IMR-90 (cell line): ENCODE results near the gene CLCF1. TPM values are rescaled to one million over a fixed set of nuclear protein-coding genes. Genes with fewer than 3 reads are reported as not detected.

ENCODE experiments used
- ATAC-seq: fragments of 200-7000 bp; cut with Tn5 transposase; 2 replicates; pipeline ENCODE4 v1.9.1; 2020; ENCODE audit warnings: low read depth, mild to moderate bottlenecking, moderate library complexity
- BruUV-seq: library from RNA; stranded (reverse); fragments of 400-500 nt; replicated peaks from 2 replicates; lab custom pipeline; 2021; lab: Mats Ljungman, UMichigan
- CTCF ChIA-PET: fragments of 300-600 bp; formaldehyde crosslinking; extraction: SDS; loops from one replicate; lab custom pipeline; 2021; ENCODE audit warnings: antibody characterized with exemption; lab: Yijun Ruan, JAX
- POLR2A ChIA-PET: fragments of 300-600 bp; sonication (Branson Sonifier 250); formaldehyde crosslinking; loops from one replicate; lab custom pipeline; 2022; ENCODE audit warnings: antibody characterized with exemption; ENCODE audit not compliant: unreplicated experiment; lab: Charles Lee
- DNase-seq: peaks from one replicate; pipeline ENCODE4 v3.0.0; 2013
- H2AFZ ChIP-seq: replicated peaks from 2 replicates; pipeline ENCODE3; 2013; ENCODE audit warnings: low read length, mild to moderate bottlenecking; ENCODE audit not compliant: poor library complexity
- H2AK5ac ChIP-seq: 2 replicates; pipeline ENCODE4 v1.6.1; 2013; ENCODE audit warnings: low read depth, low read length, inconsistent platforms
- H2AK9ac ChIP-seq: replicated peaks from 2 replicates; pipeline ENCODE3; 2013; ENCODE audit warnings: mild to moderate bottlenecking, low read depth, low read length, moderate library complexity; ENCODE audit not compliant: poor library complexity
- H2BK120ac ChIP-seq: 2 replicates; pipeline ENCODE4 v1.6.1; 2013; ENCODE audit warnings: low read depth, low read length, inconsistent platforms
- H2BK15ac ChIP-seq: 3 replicates; pipeline ENCODE4 v1.6.1; 2013; ENCODE audit warnings: low read depth, low read length, inconsistent platforms
- H2BK20ac ChIP-seq: 2 replicates; pipeline ENCODE4 v1.6.1; 2013; ENCODE audit warnings: low read depth, mild to moderate bottlenecking, inconsistent platforms, low read length, moderate library complexity
- H2BK5ac ChIP-seq: 2 replicates; pipeline ENCODE4 v1.6.1; 2013; ENCODE audit warnings: mild to moderate bottlenecking, low read depth, low read length, inconsistent platforms; ENCODE audit not compliant: poor library complexity, severe bottlenecking
- H3K14ac ChIP-seq: replicated peaks from 2 replicates; pipeline ENCODE4 v1.6.1; 2013; ENCODE audit warnings: low read depth, low read length, inconsistent platforms
- H3K18ac ChIP-seq: 2 replicates; pipeline ENCODE4 v1.6.1; 2013; ENCODE audit warnings: low read depth, low read length, control low read depth
- H3K23ac ChIP-seq: 2 replicates; pipeline ENCODE4 v1.6.1; 2013; ENCODE audit warnings: low read depth, low read length, inconsistent platforms
- H3K27ac ChIP-seq: 2 replicates; pipeline ENCODE4 v1.5.1; 2013; ENCODE audit warnings: mild to moderate bottlenecking, control low read depth, low read length; ENCODE audit not compliant: insufficient read depth
- H3K27me3 ChIP-seq: 2 replicates; pipeline ENCODE4 v1.6.1; 2013; ENCODE audit warnings: low read length; ENCODE audit not compliant: control insufficient read depth, insufficient read depth
- H3K36me3 ChIP-seq: 2 replicates; pipeline ENCODE4 v1.6.1; 2013; ENCODE audit warnings: low read length, mixed read lengths; ENCODE audit not compliant: control insufficient read depth, insufficient read depth
- H3K4ac ChIP-seq: 2 replicates; pipeline ENCODE4 v1.6.1; 2013; ENCODE audit warnings: low read depth, low read length, inconsistent platforms
- H3K4me1 ChIP-seq: 2 replicates; pipeline ENCODE4 v1.6.1; 2013; ENCODE audit warnings: low read length, mixed read lengths; ENCODE audit not compliant: control insufficient read depth, insufficient read depth
- H3K4me2 ChIP-seq: 2 replicates; pipeline ENCODE4 v1.6.1; 2013; ENCODE audit warnings: low read depth, mild to moderate bottlenecking, control low read depth, low read length, moderate library complexity
- H3K4me3 ChIP-seq: 2 replicates; pipeline ENCODE4 v1.5.1; 2013; ENCODE audit warnings: low read depth, mild to moderate bottlenecking, control low read depth, low read length, moderate library complexity; ENCODE audit not compliant: insufficient read depth
- H3K56ac ChIP-seq: 2 replicates; pipeline ENCODE4 v1.6.1; 2013; ENCODE audit warnings: low read length, inconsistent platforms; ENCODE audit not compliant: insufficient read depth; ENCODE audit errors: extremely low read depth
- H3K79me1 ChIP-seq, 2 experiments: 2 replicates each; pipeline ENCODE4 v1.6.1; 2013; ENCODE audit warnings: low read length in 2 of 2, inconsistent platforms in 1 of 2, low read depth in 1 of 2
- H3K9ac ChIP-seq: 2 replicates; pipeline ENCODE4 v1.6.1; 2013; ENCODE audit warnings: low read depth, low read length, control low read depth
- H3K9me1 ChIP-seq: 2 replicates; pipeline ENCODE4 v1.6.1; 2013; ENCODE audit warnings: low read length, inconsistent platforms; ENCODE audit not compliant: insufficient read depth
- H3K9me3 ChIP-seq: 2 replicates; pipeline ENCODE4 v1.6.1; 2013; ENCODE audit warnings: low read length; ENCODE audit not compliant: control insufficient read depth, insufficient read depth
- H4K20me1 ChIP-seq: 2 replicates; pipeline ENCODE4 v1.6.1; 2013; ENCODE audit warnings: low read length, inconsistent platforms; ENCODE audit not compliant: insufficient read depth
- H4K5ac ChIP-seq: 2 replicates; pipeline ENCODE4 v1.6.1; 2013; ENCODE audit warnings: mild to moderate bottlenecking, low read depth, low read length, control low read depth
- H4K8ac ChIP-seq, 2 experiments: 2 replicates each; pipeline ENCODE4 v1.6.1; 2013; ENCODE audit warnings: low read depth in 2 of 2, low read length in 2 of 2, control low read depth in 1 of 2, inconsistent platforms in 1 of 2
- H4K91ac ChIP-seq: 2 replicates; pipeline ENCODE4 v1.6.1; 2013; ENCODE audit warnings: low read depth, low read length, inconsistent platforms; ENCODE audit not compliant: insufficient read depth
- CHD1 ChIP-seq: IDR thresholded peaks from 2 replicates; pipeline ENCODE4 v1.6.1; 2012; ENCODE audit warnings: low read depth, low read length, improper control_type of control experiment
- CTCF ChIP-seq: conservative IDR thresholded peaks from 2 replicates; pipeline ENCODE4 v1.5.1; 2012; ENCODE audit warnings: mild to moderate bottlenecking, low read depth, low read length, improper control_type of control experiment
- ELK1 ChIP-seq: fragments of 150-350 bp; IDR thresholded peaks from 2 replicates; pipeline ENCODE4 v1.6.1; 2016; ENCODE audit warnings: low read depth, mild to moderate bottlenecking, low read length, moderate library complexity, borderline replicate concordance
- MAFK ChIP-seq: IDR thresholded peaks from 2 replicates; pipeline ENCODE4 v1.6.1; 2012; ENCODE audit warnings: low read depth, low read length, improper control_type of control experiment
- MAZ ChIP-seq: IDR thresholded peaks from 2 replicates; pipeline ENCODE4 v1.6.1; 2012; ENCODE audit warnings: low read depth, mild to moderate bottlenecking, low read length, improper control_type of control experiment, moderate library complexity, borderline replicate concordance
- NFE2L2 ChIP-seq: fragments of 150-350 bp; IDR thresholded peaks from 2 replicates; pipeline ENCODE4 v1.6.1; 2016; ENCODE audit warnings: low read depth, mild to moderate bottlenecking, low read length
- POLR2A ChIP-seq: IDR thresholded peaks from 2 replicates; pipeline ENCODE4 v1.6.1; 2012; ENCODE audit warnings: mild to moderate bottlenecking, low read depth, low read length
- RCOR1 ChIP-seq: IDR thresholded peaks from 2 replicates; pipeline ENCODE4 v1.6.1; 2012; ENCODE audit warnings: mild to moderate bottlenecking, low read length, improper control_type of control experiment; ENCODE audit not compliant: insufficient replicate concordance
- RFX5 ChIP-seq: IDR thresholded peaks from 2 replicates; pipeline ENCODE4 v1.8.0; 2012; ENCODE audit warnings: low read depth, mild to moderate bottlenecking, low read length, moderate library complexity
- SMC3 ChIP-seq: fragments of 150-350 bp; IDR thresholded peaks from 2 replicates; pipeline ENCODE4 v1.6.1; 2016; ENCODE audit warnings: low read depth, mild to moderate bottlenecking, antibody characterized with exemption, low read length, moderate library complexity
- WGBS, 2 experiments: methylation state at CpG; one replicate each; pipeline versions ENCODE4 v1.1.5 to v1.1.7; 2013; ENCODE audit warnings: missing lambda C conversion rate in 2 of 2; ENCODE audit not compliant: insufficient read length in 1 of 2; ENCODE audit errors: extremely low coverage in 2 of 2; 5-methylcytosine and 5-hydroxymethylcytosine counted together
- dilution Hi-C: fragments of 300-500 bp; cut with HindIII; formaldehyde crosslinking; loops from one replicate; pipeline ENCODE4 v1.14.3; 2018; ENCODE audit warnings: low sequenced_read_pairs; ENCODE audit not compliant: unreplicated experiment
- in situ Hi-C: fragments of 300-500 bp; cut with MboI; formaldehyde crosslinking; loops from 3 replicates; pipeline ENCODE4 v1.14.3; 2019; ENCODE audit warnings: low sequenced_read_pairs, inconsistent platforms, mixed read lengths
- intact Hi-C: fragments of 100-400 bp; cut with micrococcal nuclease; formaldehyde crosslinking; loops from 2 replicates; pipeline ENCODE4 v1.10.0; 2022
- polyA plus RNA-seq, 3 experiments: library from polyadenylated mRNA; depleted of rRNA; stranded (reverse); fragments of >200 nt; gene quantifications; 2 replicates each; pipeline ENCODE4 v1.2.3, GENCODE V29; 2012; ENCODE audit warnings: low replicate concordance in 1 of 3
- total RNA-seq: library from RNA; depleted of rRNA; stranded (reverse); fragments of >200 nt; gene quantifications from 2 replicates; pipeline ENCODE4 v1.2.3, GENCODE V29; 2012

The CLCF1 gene
- total and polyA plus RNA-seq, 2 of the 4 experiments (the other 2 are of a cell fraction) = 5.6 to 27.8 TPM

GRCh38 chr11:67349036-67349435 lies 24.4 kb downstream of the CLCF1 start:
- Histone ChIP-seq H3K79me1 (peaks cover 0 to 21% of the 10 kb centered on the region in 2 experiments; a peak in 2 of 4 replicates), H3K4me3 (no peak overlapping the region), H3K9me3 (no peaks in the 10 kb centered on the region), H3K4ac (no peak overlapping the region), H3K27me3 (no peaks in the 10 kb centered on the region), H3K4me1 (peaks cover 11% of the 10 kb centered on the region), H2BK15ac (no peak overlapping the region), H2AK9ac (no peak overlapping the region), H4K91ac (no peak overlapping the region), H4K8ac (no peak overlapping the region), H3K4me2 (no peak overlapping the region), H3K23ac (no peak overlapping the region), H3K56ac (no peak overlapping the region), H3K36me3 (peaks cover 3% of the 10 kb centered on the region; the same call in 1 of the 2 replicates), H2BK20ac (no peak overlapping the region), H4K20me1 (peaks cover 3% of the 10 kb centered on the region; the same call in 1 of the 2 replicates), H3K14ac (no peak overlapping the region), H4K5ac (no peak overlapping the region), H3K27ac (no peak overlapping the region), H2AK5ac (no peak overlapping the region), H3K18ac (no peak overlapping the region), H2BK120ac (no peak overlapping the region), H2BK5ac (no peak overlapping the region), H2AFZ (no peak overlapping the region), H3K9me1 (peaks cover 6% of the 10 kb centered on the region), H3K9ac (no peak overlapping the region)
- CTCF ChIA-PET = interaction anchor here (10.1 kb wide), 1 partner anchor 30 kb away, joined by 128 read pairs; no protein-coding TSS in a partner anchor
- in situ Hi-C loops (no loop called here), intact Hi-C loops (no loop called here), dilution Hi-C loops (no loop called here)
- WGBS, 2 experiments = 79% methylated on average over 4 of the region's 5 CpGs; no CpG with 5 or more reads in 1 of the 2 experiments
- no TSS peak for BruUV-seq
- POLR2A ChIA-PET = interaction anchor here (0.5 to 0.8 kb wide), 4 partner anchors 11 to 345 kb away, joined by 4 to 20 read pairs (median 8); partner anchors contain the start of gene CLCF1
- ATAC-seq (no peak), DNase-seq (no peak)
- no peak for TF ChIP-seq RFX5
- no peak for TF ChIP-seq MAZ
- no peak for TF ChIP-seq ELK1
- no peak for TF ChIP-seq CHD1
- TF ChIP-seq RCOR1 = no peak
- TF ChIP-seq NFE2L2 = no peak
- TF ChIP-seq CTCF = no peak
- no peak for TF ChIP-seq POLR2A
- TF ChIP-seq SMC3 = no peak
- no peak for TF ChIP-seq MAFK
